ENCODE data around the gene CCNF. TPM values are rescaled to one million over a fixed set of nuclear protein-coding genes. Genes with fewer than 3 reads are reported as not detected.

The CCNF gene
- total and polyA plus RNA-seq, 9 of the 15 experiments (the other 6 are each of a cell fraction or from before 2014, with no cell fraction given), result 4.1 to 70.1 (median 29.5) TPM

DNA sequence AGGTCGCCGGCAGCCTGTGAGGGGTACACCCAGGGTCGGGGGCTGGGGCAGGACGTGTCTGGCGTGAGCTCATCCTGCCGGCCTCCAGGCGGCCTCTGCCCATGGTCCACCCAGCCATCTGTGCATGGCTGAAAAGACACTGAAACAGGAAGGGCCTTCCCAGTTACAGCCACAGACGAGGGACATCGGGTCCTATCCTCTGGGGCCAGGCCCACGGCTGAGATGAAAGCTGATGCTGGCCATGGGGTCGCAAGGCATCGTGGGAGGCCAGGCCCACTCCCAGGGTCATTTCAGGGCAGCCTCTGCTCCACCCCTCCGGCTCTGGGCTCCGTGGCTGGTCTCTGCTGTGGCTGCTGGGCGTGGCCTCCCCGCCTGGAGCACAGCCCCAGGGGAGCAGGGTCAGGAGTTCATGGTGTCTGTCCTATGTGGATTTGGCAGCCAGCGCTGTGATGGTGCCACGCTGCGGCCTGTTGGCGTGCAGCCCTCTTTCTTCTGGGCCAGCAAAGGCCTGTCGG is 67.9 kb downstream of the CCNF start (continued):
- TF ChIP-seq, protein P1, sequence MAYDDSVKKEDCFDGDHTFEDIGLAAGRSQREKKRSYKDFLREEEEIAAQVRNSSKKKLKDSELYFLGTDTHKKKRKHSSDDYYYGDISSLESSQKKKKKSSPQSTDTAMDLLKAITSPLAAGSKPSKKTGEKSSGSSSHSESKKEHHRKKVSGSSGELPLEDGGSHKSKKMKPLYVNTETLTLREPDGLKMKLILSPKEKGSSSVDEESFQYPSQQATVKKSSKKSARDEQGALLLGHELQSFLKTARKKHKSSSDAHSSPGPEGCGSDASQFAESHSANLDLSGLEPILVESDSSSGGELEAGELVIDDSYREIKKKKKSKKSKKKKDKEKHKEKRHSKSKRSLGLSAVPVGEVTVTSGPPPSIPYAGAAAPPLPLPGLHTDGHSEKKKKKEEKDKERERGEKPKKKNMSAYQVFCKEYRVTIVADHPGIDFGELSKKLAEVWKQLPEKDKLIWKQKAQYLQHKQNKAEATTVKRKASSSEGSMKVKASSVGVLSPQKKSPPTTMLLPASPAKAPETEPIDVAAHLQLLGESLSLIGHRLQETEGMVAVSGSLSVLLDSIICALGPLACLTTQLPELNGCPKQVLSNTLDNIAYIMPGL (CRISPR knock-in tag; IDR thresholded peaks at IDR 0.05), result no peak
- TF ChIP-seq ETV1 (tag; conservative IDR thresholded peaks at IDR 0.05; ENCODE audit: low read depth), result no peak
- no peak for TF ChIP-seq HLTF (IDR thresholded peaks at IDR 0.05)
- TF ChIP-seq, protein P2, sequence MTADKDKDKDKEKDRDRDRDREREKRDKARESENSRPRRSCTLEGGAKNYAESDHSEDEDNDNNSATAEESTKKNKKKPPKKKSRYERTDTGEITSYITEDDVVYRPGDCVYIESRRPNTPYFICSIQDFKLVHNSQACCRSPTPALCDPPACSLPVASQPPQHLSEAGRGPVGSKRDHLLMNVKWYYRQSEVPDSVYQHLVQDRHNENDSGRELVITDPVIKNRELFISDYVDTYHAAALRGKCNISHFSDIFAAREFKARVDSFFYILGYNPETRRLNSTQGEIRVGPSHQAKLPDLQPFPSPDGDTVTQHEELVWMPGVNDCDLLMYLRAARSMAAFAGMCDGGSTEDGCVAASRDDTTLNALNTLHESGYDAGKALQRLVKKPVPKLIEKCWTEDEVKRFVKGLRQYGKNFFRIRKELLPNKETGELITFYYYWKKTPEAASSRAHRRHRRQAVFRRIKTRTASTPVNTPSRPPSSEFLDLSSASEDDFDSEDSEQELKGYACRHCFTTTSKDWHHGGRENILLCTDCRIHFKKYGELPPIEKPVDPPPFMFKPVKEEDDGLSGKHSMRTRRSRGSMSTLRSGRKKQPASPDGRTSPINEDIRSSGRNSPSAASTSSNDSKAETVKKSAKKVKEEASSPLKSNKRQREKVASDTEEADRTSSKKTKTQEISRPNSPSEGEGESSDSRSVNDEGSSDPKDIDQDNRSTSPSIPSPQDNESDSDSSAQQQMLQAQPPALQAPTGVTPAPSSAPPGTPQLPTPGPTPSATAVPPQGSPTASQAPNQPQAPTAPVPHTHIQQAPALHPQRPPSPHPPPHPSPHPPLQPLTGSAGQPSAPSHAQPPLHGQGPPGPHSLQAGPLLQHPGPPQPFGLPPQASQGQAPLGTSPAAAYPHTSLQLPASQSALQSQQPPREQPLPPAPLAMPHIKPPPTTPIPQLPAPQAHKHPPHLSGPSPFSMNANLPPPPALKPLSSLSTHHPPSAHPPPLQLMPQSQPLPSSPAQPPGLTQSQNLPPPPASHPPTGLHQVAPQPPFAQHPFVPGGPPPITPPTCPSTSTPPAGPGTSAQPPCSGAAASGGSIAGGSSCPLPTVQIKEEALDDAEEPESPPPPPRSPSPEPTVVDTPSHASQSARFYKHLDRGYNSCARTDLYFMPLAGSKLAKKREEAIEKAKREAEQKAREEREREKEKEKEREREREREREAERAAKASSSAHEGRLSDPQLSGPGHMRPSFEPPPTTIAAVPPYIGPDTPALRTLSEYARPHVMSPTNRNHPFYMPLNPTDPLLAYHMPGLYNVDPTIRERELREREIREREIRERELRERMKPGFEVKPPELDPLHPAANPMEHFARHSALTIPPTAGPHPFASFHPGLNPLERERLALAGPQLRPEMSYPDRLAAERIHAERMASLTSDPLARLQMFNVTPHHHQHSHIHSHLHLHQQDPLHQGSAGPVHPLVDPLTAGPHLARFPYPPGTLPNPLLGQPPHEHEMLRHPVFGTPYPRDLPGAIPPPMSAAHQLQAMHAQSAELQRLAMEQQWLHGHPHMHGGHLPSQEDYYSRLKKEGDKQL (CRISPR knock-in tag; IDR thresholded peaks at IDR 0.05; ENCODE audit: borderline replicate concordance), result no peak
- TF ChIP-seq RFX7 (CRISPR knock-in tag; IDR thresholded peaks at IDR 0.05), result no peak
- TF ChIP-seq ZNF695 (CRISPR knock-in tag; IDR thresholded peaks at IDR 0.05), result no peak
- no peak for TF ChIP-seq KDM4B (IDR thresholded peaks at IDR 0.05; ENCODE audit: borderline replicate concordance in 2 of 2, low read depth in 1 of 2)
- TF ChIP-seq SMAD4 (CRISPR knock-in tag; conservative IDR thresholded peaks at IDR 0.05), result peak; percentile 88
- TF ChIP-seq PRDM10 (IDR thresholded peaks at IDR 0.05; ENCODE audit: partially characterized antibody), result peak; percentile 71
- TF ChIP-seq, protein P3, sequence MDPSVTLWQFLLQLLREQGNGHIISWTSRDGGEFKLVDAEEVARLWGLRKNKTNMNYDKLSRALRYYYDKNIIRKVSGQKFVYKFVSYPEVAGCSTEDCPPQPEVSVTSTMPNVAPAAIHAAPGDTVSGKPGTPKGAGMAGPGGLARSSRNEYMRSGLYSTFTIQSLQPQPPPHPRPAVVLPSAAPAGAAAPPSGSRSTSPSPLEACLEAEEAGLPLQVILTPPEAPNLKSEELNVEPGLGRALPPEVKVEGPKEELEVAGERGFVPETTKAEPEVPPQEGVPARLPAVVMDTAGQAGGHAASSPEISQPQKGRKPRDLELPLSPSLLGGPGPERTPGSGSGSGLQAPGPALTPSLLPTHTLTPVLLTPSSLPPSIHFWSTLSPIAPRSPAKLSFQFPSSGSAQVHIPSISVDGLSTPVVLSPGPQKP (CRISPR knock-in tag; IDR thresholded peaks at IDR 0.05), result no peak
- TF ChIP-seq RFX5 (IDR thresholded peaks at IDR 0.05; ENCODE audit: low read depth, low read length), result no peak
- TF ChIP-seq SPI1 (IDR thresholded peaks at IDR 0.05; ENCODE audit: borderline replicate concordance, low read depth, low read length), result no peak
- TF ChIP-seq ZNF212 (CRISPR knock-in tag; IDR thresholded peaks at IDR 0.05), result no peak
- TF ChIP-seq ZBED1 (IDR thresholded peaks at IDR 0.05), result no peak
- peak; percentile 56 to 66 for TF ChIP-seq NRF1 (conservative IDR thresholded peaks at IDR 0.05 in 1 of 2, IDR thresholded peaks at IDR 0.05 in 1 of 2)
- TF ChIP-seq ZZZ3 (IDR thresholded peaks at IDR 0.05), result no peak
- no peak for TF ChIP-seq HNRNPK (IDR thresholded peaks at IDR 0.05; ENCODE audit: low read depth, low read length, poor library complexity, severe bottlenecking)

Data from K562 (cell line).